Measurements from ENCODE around the gene FLNA.
"Not testable (repeated sequence)": the region's sequence is repeated elsewhere in the genome, so short reads cannot be mapped to it uniquely, and the experiment has no call there.

Gene FLNA

DNA sequence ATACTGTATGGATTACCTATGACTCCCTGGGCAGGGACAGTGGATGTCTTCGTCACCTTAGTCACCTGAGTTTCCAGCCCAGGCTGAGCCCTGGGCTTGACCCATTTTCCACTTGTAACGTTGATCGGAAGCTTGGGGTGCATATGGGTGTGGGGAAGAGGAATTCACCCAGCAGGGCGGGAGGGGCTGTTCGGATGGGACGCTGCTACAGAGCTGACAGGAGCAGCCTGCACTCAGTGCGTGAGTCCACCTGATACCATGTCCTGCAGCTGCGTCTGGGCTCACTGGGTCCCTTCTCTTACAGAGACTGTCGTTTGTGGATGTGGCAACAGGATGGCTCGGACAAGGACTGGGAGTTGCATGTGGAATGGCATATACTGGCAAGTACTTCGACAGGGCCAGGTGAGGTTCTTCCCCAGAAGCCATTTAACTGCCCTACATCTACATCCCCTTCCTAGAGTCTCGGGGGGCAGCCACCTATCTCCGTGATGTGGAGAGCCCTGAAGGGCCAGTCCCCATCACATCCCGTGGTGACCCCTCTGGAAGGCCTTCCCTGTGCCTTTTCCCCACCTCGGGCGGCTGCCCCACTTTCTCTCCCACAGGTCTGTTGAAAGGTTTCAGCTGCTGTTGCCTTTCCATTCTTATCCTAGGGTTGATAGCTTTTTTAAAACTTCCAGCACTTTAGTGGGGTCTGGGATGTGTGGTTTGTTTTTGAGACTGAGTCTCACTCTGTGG, 65.2 kb downstream of the FLNA start:
- no peak for TF ChIP-seq ZNF274 (IDR thresholded peaks at IDR 0.05; ENCODE audit: low read depth, low read length)
- no peak overlapping the region for H3K4me3 ChIP-seq (ENCODE audit: low read length)

DNA sequence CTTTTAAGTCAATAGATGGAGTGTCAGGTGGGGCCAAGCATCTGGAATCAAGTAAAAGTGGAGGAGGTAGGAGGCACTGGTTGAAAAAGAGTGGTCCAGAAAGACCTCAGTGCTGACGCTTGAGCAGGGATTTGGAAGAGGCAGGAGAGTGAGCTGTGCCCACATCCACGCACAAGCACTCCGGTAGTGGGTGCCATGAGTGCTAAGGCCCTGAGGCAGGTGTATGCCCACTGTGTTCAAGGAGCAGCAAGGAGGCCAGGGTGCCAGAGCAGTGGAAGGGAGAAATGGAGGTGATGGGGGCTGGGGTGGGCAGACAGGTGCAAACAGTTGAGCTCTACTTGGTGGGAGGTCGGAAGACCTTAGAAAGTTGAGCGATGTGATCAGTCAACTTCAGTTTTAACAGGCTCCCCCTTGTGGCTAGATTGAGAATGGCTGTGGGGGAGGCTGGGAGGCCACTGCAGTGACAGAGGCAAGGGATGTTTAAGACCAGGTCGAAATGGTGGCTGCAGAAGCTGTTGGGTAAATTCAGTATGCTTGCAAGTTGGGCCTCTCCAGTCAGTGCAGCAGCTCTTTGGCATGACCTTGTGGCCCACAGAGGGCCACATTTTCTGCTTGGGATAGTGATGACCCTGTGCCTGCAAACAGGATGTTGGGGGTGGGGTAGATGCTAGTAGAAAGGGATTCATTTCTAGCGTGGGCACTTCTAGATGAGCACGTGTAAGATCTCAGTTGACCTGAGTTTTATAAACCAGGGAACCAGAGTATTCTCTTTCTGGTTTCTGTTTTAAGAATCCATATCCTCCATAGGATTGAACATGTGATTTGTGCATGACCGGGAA, 66.1 kb downstream of the FLNA start:
- TF ChIP-seq ZNF274 (IDR thresholded peaks at IDR 0.05; ENCODE audit: low read depth, low read length): no peak
- H3K4me3 ChIP-seq (ENCODE audit: low read length): no peak overlapping the region

DNA sequence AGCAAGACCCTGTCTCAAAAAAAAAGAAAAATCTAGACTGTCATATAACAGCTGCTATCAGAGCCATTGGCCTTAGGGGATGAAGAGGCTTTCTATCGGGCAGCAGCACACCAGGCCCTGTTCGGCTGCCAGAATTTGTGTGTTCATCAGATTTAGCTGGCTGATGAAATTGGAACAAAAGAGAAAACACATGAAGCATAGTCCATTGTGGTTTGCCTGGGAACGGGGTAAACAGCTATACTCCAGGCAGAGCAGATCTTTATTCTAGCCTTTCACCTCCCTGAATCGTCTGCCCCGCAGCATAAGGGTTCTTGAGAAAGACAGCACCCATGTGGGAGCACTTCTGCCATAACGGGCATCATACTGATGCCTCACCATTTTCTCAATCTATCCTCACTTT, 67.2 kb downstream of the FLNA start:
- no peak overlapping the region for H3K4me3 ChIP-seq (ENCODE audit: low read length)

DNA sequence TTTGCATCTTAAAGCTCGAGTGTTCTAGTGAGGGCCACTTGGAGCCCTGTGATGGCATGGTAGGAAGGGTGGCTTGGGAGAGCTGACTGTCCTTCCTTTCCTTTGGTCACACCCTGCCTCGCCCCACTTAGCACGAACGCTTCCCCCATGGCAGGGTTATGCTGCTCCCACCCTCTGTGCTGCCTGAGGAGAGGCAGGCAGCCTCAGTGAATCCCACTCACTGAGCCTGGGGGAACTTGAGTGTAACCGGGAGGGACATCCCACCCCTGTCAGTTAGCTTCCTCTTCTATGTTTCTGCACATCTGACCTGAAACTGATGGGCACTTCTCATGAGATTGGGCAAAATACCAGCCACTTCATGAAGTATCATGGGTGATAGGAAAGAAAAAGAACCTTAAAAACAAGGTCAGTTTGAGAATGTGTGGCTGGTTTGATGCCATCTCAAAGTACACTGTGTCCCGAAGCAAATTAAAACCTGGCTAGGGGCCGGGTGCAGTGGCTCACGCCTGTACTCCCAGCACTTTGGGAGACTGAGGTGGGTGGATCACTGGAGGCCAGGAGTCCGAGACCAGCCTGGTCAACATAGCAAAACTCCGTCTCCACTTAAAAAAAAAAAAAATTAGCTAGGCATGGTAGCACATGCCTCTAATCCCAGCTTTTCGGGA, 68.8 kb downstream of the FLNA start:
- H3K4me3 ChIP-seq (ENCODE audit: low read length): no peak overlapping the region
- no peak for TF ChIP-seq ZNF274 (IDR thresholded peaks at IDR 0.05; ENCODE audit: low read depth, low read length)

More for the DNA sequence above, 67.2 kb downstream of the FLNA start:
- no peak for TF ChIP-seq ZNF274 (IDR thresholded peaks at IDR 0.05; ENCODE audit: low read depth, low read length)

DNA sequence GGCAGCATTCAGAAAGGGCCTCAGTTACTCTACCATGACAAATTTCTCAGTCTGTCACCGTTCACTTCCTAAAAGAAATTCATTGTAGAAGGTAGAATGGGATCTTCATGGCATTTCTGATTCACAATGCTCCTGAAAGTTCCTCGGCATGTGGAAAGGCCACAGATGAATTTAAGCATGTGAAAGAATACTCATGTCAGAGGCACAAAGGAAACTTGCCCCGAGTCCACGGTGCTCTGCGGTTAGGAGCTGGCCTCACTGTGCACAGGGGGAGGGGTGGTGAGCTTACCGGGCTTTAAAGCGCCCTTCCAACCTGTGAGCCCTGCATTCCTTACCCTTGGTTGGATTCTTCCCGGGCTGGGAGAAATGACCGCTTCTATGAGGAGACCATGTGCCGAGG, 69.6 kb downstream of the FLNA start:
- no peak for TF ChIP-seq ZNF274 (IDR thresholded peaks at IDR 0.05; ENCODE audit: low read depth, low read length)
- H3K4me3 ChIP-seq (ENCODE audit: low read length): no peak overlapping the region

DNA sequence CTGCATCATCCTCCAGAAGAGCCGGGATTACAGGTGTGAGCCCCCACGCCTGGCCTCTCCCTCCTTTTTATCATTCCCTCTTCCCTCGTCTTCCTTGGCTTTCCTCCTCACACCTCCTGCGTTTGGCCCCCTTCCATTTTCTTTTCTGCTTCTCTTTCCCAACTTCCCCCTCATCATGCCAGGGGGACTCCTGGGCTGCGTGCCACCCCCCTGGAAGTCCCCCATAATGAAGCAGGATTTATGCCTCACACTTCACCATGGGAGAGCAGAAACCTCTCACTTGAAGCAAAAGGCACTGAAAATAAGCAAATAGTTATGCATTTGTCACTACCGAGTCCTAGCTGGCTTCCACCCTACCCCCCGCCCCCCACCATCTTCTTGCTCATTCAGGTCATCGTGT, 71.0 kb downstream of the FLNA start:
- no peak for TF ChIP-seq ZNF274 (IDR thresholded peaks at IDR 0.05; ENCODE audit: low read depth, low read length)
- H3K4me3 ChIP-seq (ENCODE audit: low read length): no peak overlapping the region

DNA sequence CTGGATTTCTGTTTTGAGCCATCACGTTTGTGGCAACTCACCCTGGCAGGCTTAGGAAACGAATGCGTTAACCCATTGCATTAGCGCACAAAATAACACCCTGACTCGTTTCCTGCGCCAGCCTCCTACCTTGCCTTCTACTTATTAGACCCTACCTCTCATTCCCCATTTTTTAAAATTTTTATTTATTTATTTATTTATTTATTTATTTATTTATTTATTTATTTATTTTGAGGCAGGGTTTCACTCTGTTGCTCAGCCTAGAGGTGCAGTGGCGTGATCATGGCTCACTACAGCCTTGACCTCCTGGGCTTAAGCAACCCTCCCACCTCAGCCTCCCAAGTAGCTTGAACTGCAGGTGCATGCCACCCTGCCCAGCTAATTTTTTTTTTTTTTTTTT, 71.4 kb downstream of the FLNA start:
- H3K4me3 ChIP-seq (ENCODE audit: low read length): not testable (repeated sequence)

DNA sequence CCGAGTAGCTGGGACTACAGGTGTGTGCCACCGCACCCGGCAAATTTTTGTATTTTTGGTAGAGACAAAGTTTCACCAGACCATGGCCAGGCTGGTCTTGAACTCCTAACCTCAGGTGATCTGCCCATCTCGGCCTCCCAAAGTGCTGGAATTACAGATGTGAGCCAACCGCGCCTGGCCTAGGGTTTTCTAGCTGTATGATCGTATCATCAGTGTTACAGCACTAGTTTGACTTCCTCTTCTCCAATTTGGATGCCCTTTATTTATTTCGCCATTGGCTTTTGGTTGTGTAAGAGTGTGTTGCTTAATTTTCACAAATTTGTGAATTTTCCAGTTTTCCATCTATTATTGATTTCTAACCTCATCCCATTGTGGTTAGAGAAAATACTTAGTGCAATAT, 73.6 kb downstream of the FLNA start:
- no peak for TF ChIP-seq ZNF274 (IDR thresholded peaks at IDR 0.05; ENCODE audit: low read depth, low read length)

More for the DNA sequence above, 73.6 kb downstream of the FLNA start:
- H3K4me3 ChIP-seq (ENCODE audit: low read length): no peak overlapping the region

Data from GM08714 (cell line).